ENCODE data around the gene PLXNC1. TPM values are rescaled to one million over a fixed set of nuclear protein-coding genes. Genes with fewer than 3 reads are reported as not detected.

The PLXNC1 gene
- total and polyA plus RNA-seq, 2 donors (not counting 1 experiment from before 2014, with no cell fraction given), result 9.7 to 33.6 TPM

- CTCF ChIA-PET, result no interaction called here
Observed at GRCh38 chr12:94170690-94171594, 22.6 kb downstream of the PLXNC1 start.

More at GRCh38 chr12:94170690-94171594, 22.6 kb downstream of the PLXNC1 start:
- no peak overlapping the region for H3K27ac ChIP-seq (ENCODE audit: low read length in 2 of 2)
- Mint-ChIP-seq H3K27me3 (no peaks in the 10 kb centered on the region), H3K4me3 (no peak overlapping the region), H3K27ac (peak overlapping the region; percentile 2), H3K4me1 (peaks cover 48% of the 10 kb centered on the region), H3K9me3 (ENCODE audit: insufficient read depth) (no peaks in the 10 kb centered on the region)
- H3K36me3 ChIP-seq (replicated peaks in 1 of 2; ENCODE audit: control extremely low read depth in 1 of 2, control insufficient read depth in 1 of 2, extremely low read depth in 1 of 2, insufficient read depth in 2 of 2, low read length in 1 of 2), result peaks cover 0 to 30% of the 10 kb centered on the region in 2 experiments
- no peak overlapping the region for H3K4me3 ChIP-seq (ENCODE audit: control extremely low read depth in 1 of 5, extremely low read depth in 1 of 5, insufficient read depth in 1 of 5, low read depth in 2 of 5, low read length in 4 of 5)
- POLR2A ChIA-PET, result no interaction called here
- H3K9me3 ChIP-seq (ENCODE audit: control extremely low read depth in 1 of 3, control insufficient read depth in 2 of 3, insufficient read depth in 1 of 3, low read length in 2 of 3), result no peaks in the 10 kb centered on the region
- intact Hi-C loops (cut with micrococcal nuclease), result no loop called here
- ATAC-seq (ENCODE audit: low read depth), result no peak
- 95% methylated on average over 10 of the region's 14 CpGs for WGBS (ENCODE audit: insufficient coverage)
- no peak overlapping the region for H2AFZ ChIP-seq (ENCODE audit: insufficient read depth, low read depth, low read length, poor library complexity, severe bottlenecking)
- TF ChIP-seq EZH2 (IDR thresholded peaks at IDR 0.05; ENCODE audit: borderline replicate concordance, insufficient read depth, low read depth, low read length, poor library complexity, severe bottlenecking) (no peak), CTCF (IDR thresholded peaks at IDR 0.05) (no peak)
- peaks cover 58% of the 10 kb centered on the region for H3K79me2 ChIP-seq (ENCODE audit: control insufficient read depth, insufficient read depth, low read length)
- no peaks in the 10 kb centered on the region for H4K20me1 ChIP-seq (ENCODE audit: control insufficient read depth, insufficient read depth, low read length, poor library complexity, severe bottlenecking)
- no peaks in the 10 kb centered on the region for H3K27me3 ChIP-seq (replicated peaks in 1 of 4; ENCODE audit: control extremely low read depth in 1 of 4, control insufficient read depth in 3 of 4, insufficient read depth in 4 of 4, low read length in 3 of 4)
- peaks cover 33 to 36% of the 10 kb centered on the region in 2 donors for H3K4me1 ChIP-seq (ENCODE audit: control insufficient read depth in 2 of 2, insufficient read depth in 2 of 2, low read length in 2 of 2)
- no peak overlapping the region for H3K4me2 ChIP-seq (replicated peaks; ENCODE audit: low read depth, low read length, poor library complexity, severe bottlenecking)
- no peak for DNase-seq
- no peak overlapping the region for H3K9ac ChIP-seq (ENCODE audit: low read length)

Data from B cell (primary cell).